VCaP (cell line): ENCODE measurements around the gene COX17.

Experiments used
- H3K27ac ChIP-seq: fragments of 450-650 bp; 2 replicates; pipeline ENCODE4 v1.5.1; 2017
- TF ChIP-seq, protein P1 (sequence below): fragments of 450-650 bp; conservative IDR thresholded peaks from 2 replicates; pipeline ENCODE4 v1.5.1; 2017; ENCODE audit warnings: mild to moderate bottlenecking, moderate library complexity

COX17 gene

DNA sequence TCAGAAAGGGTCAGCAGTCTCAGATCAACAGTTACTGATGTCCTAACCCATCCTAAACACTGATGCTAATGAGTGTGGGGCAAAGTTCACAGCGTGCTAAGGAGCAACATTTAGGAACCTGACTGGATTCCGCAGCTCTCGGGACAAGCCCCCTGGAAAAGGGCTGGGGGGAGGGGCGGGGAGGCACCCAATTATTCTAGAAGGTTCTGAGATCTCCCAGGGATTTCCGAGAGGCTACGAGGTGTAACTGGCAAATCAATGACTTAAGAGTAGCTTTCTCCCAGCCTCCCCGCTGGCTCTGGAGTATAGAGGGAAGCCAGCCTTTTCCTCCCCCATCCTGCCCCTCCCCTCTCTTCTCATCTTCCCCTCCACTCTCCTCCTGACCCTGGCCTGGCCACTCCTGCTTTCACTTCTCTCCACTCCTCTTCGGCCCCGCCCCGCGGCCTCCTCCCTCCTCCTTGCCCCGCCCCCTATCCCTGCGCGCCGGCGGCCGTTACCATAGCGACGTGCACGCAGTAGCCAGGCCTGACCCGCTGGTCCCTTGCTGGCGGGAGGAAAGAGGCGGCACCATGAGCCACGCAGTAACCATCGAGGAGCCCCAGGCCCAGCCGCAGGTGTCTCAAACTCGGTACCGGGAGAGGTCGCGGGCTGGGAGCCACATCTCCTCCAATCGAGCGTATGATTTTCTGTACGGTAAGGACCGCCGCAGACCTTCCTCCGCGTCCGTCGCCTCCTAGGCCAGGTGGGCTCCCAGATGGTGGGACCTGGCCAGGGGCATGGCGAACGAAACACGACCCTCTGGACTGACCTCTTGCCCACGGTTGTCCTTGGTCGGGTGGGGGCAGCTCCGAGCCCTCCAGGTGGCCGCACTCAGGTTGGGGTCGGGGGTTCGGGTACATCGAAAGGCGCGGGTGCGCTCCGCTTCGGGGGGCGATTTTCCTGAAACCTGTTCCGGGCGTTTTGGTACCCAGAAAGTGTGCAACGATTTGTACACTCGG, 25.6 kb upstream of the COX17 start, which contains the start of gene CFAP91:
Gene CFAP91, plus strand, starts transcription at position 493 of the 998 bp plus-strand sequence. Its CDS starts 77 bp downstream, at position 570.
- TF ChIP-seq, protein P1, sequence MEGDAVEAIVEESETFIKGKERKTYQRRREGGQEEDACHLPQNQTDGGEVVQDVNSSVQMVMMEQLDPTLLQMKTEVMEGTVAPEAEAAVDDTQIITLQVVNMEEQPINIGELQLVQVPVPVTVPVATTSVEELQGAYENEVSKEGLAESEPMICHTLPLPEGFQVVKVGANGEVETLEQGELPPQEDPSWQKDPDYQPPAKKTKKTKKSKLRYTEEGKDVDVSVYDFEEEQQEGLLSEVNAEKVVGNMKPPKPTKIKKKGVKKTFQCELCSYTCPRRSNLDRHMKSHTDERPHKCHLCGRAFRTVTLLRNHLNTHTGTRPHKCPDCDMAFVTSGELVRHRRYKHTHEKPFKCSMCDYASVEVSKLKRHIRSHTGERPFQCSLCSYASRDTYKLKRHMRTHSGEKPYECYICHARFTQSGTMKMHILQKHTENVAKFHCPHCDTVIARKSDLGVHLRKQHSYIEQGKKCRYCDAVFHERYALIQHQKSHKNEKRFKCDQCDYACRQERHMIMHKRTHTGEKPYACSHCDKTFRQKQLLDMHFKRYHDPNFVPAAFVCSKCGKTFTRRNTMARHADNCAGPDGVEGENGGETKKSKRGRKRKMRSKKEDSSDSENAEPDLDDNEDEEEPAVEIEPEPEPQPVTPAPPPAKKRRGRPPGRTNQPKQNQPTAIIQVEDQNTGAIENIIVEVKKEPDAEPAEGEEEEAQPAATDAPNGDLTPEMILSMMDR, result no peak
- no peak within 1 kb of the TSS; the same call in 1 of the 2 replicates for H3K27ac ChIP-seq

DNA sequence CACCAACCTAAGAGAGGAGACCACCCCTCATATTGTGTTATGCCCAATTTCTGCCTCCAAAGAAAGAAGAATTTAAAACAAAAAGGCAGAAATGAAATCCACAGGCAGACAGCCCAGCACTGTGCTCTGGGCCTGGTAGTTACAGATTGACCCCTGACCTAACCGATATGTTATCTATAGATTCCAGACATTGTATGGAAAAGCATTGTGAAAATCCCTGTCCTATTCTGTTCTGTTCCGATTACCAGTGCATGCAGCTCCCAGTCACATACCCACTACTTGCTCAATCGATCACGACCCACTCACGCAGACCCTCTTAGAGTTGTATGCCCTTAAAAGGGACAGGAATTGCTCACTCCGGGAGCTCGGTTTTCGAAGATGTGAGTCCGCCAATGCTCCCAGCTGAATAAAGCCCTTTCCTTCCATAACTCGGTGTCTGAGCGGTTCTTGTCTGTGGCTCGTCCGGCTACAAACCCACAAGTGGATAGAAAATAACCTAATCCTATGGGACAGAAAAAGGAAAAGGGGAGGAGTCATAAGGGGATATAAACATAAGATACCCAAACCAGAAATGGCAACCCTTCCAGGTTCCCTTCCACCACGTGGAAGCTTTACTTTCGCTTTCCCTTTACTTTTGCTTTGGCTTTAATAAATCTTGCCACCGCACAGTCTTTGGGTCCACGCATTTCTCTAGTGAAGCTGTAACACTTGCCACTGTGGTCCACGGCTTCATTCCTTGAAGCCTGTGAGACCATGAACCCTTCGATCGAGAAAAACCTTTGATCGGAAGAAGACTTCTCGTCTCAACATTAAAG, 23.9 kb upstream of the COX17 start:
- TF ChIP-seq, protein P1, result no peak
- H3K27ac ChIP-seq, result no peak overlapping the region

DNA sequence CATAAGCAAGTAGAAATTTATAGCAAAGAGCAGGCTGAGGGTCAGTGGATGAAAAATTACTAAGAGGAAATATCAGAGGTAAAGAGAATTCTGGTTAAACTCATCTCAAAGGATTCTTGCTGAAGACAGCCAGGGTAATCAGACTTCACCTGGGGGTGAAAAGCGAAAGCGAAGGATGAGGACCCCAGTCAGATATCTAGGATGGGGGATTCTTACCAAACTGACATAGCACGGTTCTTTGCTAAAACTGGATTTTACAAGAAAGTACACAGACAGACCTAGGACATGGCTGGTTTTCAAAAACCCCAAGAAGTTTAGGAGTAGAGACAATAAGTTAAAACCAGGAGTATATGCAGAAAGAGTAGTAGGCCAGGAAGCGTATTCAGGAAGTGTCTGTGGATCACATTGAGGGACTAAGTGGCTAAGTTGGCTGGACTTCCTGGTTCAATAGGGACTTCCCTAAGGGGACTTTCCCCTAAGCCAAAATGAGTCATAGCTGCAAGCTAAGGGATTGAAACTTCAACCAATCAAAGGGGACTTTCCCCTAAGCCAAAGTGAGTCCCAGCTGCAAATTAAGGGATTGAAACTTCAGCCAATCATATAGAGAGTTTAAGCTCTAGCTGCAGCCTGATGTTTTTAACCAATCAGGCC, 23.2 kb upstream of the COX17 start:
- TF ChIP-seq, protein P1, result no peak
- H3K27ac ChIP-seq, result no peak overlapping the region

DNA sequence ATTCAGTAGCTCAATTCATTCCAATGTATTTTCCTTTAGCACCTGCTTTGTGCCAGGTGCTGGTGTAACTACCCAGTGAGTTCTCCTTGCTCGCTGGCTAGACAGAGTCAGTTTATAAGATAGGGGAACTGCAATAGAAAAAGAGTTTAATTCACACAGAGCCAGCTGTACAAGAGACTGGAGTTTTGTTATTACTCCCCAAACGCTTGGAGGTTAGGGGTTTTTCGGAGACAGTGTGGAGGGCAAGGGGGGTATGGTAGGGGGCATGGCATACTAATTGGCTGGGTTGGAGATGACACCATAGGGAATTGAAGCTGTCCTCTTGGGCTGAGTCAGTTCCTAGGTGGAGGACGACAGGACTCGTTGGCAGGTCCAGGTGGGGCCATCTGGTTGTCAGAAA, 20.2 kb upstream of the COX17 start:
- TF ChIP-seq, protein P1, result no peak
- no peak overlapping the region for H3K27ac ChIP-seq

DNA sequence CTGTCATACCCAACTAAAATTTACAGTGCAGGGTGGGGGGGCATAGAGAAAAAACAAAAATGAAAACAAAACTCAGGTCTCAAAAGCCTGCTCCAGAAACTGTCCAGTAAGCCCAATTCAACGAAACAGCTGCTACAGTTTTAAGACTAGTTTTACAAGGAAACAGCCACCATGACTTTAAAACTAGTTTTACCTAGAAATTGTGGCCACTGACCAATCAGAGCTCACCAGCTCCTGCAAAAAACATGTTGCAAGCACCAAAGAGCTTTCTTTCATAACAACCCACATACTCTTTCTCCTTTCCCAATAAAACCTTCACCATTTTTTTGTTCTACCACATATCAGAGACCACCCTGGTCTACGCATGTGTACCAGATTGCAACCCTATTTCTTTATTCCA, 18.3 kb upstream of the COX17 start:
- H3K27ac ChIP-seq, result no peak overlapping the region
- TF ChIP-seq, protein P1, result no peak

DNA sequence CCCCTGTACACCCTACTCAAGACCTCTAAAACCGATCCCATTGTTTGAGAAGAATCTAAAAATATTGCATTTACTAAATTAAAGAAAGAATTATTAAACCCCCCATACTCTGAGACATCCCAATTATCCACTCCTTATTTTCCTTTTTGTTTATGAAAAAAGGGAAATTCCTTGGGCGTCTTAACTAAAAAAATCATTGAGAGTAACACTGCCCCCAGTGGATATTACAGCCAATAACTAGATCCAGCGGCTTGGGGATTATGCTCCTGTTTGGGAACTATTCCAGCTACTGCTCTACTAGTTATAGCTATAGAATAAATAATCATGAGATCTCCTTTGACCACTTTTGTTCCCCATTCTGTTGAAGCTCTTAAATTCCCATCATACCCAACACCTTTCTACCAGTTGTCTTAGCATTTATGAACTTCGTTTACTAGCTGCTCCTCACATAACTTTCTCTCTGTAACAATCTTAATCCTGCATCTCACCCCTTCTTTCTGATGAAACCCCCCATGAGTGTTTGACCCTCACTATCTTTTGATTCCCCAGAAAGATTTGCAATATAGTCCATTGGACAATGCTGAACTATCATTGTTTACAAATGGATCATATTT, 12.9 kb upstream of the COX17 start:
- H3K27ac ChIP-seq, result no peak overlapping the region
- TF ChIP-seq, protein P1, result peak; percentile 66
